Activated CD4-positive, alpha-beta T cell treated with anti-CD3 and anti-CD28 coated beads, Interleukin-2, amount 50 U/mL, for 1 hour (primary cell): ENCODE measurements around the gene TNIP1.

Source experiments
- DNase-seq: peaks from one replicate; pipeline ENCODE4 v3.0.0-alpha.2; 2020

The TNIP1 gene

GRCh38 chr5:151038412-151038745 is 42.5 kb downstream of the TNIP1 start:
- DNase-seq = no peak

GRCh38 chr5:151037561-151038411 is 43.0 kb downstream of the TNIP1 start:
- DNase-seq = no peak

DNA sequence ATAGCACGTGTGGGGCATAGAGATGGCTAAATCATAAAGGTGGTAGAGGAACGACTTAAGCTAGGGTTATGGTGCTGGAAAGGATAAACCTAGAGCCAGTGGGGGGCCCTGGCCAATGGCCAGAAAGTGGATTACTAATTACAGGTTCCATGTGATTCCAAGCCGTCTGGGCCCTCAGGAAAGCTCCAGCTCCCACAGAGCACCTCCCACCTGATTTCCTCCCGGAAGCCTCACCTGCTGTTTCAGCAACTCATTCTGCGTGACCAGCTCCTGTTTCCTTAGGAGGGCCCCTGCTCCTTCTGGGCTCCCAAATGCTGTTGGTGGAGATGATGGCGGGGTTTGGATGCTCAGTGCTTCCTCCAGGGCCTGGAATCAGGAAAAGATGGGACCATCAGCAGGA is 44.3 kb downstream of the TNIP1 start:
- DNase-seq = no peak

- no peak for DNase-seq
Measured at GRCh38 chr5:151034422-151035379, 46.1 kb downstream of the TNIP1 start.

DNA sequence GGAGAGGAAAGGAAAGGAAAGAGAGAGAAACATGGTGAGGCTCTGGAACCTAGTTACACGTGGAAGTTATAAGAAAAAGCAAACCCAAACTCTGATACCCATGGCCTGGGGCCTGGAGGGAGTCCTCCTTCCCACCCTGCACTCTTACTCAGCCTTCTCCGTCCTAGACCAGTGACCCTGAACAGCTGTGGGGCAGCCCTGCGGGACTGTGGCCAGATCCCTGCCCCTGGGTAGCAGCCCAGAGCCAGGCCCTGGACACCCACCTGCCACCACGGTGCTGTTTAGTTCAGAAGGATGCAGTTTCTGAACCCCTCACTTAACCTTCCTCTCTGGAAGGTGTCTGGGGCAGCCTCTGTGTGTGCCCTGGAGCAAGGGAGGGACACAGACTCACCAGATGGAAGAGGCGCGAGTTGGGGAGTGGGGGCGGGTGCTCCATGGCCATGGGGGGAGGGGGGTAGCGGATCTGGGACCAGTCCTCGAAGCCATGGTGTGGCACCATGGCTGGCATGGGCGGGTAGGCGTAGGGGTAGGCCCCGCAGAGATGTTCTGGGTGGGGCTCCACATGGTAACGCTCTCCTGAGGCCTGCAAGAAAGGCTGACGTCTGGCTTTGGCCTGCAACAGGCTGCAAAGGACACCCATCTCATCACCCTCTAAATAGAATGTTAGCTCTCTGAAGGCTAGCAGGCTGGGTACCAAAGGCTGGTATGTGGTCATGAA is 47.5 kb downstream of the TNIP1 start:
- no peak for DNase-seq

- no peak for DNase-seq
Measured at GRCh38 chr5:151031554-151031953, 49.3 kb downstream of the TNIP1 start.

GRCh38 chr5:151030379-151030778 is 50.5 kb downstream of the TNIP1 start:
- no peak for DNase-seq

DNA sequence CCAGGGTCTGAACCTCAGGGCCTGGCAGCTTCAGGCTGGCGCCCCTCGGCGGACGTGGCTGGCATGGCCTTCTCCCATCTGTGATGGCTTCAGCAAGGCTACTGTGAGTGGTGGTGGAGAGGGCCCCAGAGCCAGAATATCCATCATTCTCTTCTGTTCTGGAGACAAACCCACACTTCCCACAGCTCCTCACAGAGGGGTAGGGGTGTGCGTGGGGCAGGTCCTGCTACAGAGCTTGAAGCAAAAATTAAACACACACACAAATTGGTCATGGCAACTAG is 50.8 kb downstream of the TNIP1 start:
- DNase-seq = no peak

- no peak for DNase-seq
Measured at GRCh38 chr5:151029179-151030055, 51.4 kb downstream of the TNIP1 start.

- no peak for DNase-seq
Measured at GRCh38 chr5:151028717-151029116, 52.1 kb downstream of the TNIP1 start.

DNA sequence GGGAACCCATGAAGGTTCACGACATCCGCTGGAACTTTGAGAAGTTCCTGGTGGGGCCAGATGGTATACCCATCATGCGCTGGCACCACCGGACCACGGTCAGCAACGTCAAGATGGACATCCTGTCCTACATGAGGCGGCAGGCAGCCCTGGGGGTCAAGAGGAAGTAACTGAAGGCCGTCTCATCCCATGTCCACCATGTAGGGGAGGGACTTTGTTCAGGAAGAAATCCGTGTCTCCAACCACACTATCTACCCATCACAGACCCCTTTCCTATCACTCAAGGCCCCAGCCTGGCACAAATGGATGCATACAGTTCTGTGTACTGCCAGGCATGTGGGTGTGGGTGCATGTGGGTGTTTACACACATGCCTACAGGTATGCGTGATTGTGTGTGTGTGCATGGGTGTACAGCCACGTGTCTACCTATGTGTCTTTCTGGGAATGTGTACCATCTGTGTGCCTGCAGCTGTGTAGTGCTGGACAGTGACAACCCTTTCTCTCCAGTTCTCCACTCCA is 52.8 kb downstream of the TNIP1 start:
- DNase-seq = no peak

- no peak for DNase-seq
Measured at GRCh38 chr5:151026679-151027078, 54.2 kb downstream of the TNIP1 start.

DNA sequence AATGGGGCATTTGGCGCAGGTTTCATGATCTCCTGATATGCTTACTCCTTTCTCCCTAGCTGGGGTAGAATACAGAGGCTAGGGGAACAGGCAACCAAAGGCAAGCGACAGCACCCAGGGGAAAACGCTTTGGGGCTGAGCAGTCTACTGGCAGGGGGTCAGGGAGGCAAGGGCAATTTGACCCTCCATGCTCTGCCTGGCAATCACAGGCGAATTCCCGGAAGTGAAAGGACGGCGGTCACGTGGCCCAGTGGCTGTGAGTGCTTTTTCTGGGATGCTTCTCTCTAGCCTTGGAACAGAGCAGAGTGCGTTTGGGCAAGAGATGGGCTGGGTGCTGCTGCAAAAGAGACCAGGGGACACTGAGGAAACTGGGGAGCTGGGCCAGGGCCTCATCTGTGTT is 54.7 kb downstream of the TNIP1 start:
- DNase-seq = no peak

DNA sequence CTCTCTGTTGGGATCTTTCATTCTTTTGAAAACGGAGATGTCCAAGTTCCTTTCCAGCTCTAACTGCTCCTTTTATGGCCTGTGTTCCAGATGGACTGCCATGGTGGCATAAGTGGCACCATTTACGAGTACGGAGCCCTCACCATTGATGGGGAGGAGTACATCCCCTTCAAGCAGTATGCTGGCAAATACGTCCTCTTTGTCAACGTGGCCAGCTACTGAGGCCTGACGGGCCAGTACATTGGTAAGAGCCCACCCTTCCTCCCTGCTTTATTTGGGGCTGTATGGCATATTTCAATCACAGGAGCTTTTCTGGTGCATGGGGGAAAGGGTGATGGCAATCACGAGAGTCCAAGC is 55.6 kb downstream of the TNIP1 start:
- DNase-seq = no peak

DNA sequence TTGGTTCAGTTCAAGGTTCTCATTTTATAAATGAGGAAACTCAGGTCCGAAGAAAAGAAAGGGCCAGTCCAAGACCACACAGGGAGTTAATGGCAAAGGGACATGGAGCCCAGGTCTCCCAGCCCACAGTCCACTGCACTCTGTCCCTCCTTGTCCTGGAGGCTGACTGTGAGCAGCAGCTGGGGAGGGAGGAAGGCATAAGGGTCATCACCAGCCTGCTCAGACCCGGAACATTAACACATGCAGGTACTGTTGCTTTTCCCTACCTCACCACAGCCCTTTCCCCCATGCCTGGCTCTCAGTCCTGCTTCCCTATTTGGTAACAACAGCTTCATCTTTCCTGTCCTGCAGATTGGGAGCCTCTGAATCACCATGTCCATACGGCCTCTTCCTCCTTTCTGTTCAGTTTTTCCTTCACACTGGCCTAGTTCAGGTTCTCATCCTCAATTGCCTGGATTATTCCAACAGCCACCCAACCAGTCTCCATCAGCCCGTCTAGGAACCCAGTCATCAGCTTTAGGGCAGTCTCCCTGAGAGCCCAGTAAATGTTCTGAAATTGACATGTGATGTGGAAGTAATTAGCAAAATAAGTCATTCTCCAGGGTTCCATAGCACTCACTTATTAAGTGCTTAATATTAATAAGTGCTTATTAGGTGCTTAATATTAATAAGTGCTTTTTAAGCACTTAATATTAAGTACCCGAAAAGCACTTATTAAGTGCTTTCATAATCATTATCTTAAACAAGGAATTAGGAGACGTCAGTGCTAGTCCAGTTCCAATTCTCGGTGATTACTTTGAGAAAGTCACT is 56.2 kb downstream of the TNIP1 start:
- DNase-seq = no peak

DNA sequence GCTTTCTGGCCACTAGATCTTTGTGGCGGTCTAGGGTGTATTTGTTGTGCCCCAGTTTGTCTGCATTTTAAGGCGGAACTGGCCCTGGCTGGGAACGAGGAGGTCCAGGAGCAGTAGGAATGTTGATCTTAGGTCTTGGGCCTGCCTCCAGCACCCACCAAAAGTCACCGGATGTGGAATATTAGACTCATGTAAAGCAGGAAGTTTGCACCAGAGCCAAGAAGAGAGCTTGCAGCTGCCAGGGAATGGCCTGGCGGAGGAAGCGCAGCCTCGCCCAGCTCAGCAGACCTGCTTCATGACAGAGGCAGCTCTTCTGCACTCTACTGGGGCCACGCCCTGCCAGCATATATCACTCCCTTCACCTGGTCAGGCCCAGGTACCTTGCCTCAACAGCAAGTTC is 57.2 kb downstream of the TNIP1 start:
- no peak for DNase-seq

GRCh38 chr5:151023047-151023615 is 57.7 kb downstream of the TNIP1 start:
- DNase-seq = no peak

- no peak for DNase-seq
Measured at GRCh38 chr5:151022511-151023018, 58.3 kb downstream of the TNIP1 start.

DNA sequence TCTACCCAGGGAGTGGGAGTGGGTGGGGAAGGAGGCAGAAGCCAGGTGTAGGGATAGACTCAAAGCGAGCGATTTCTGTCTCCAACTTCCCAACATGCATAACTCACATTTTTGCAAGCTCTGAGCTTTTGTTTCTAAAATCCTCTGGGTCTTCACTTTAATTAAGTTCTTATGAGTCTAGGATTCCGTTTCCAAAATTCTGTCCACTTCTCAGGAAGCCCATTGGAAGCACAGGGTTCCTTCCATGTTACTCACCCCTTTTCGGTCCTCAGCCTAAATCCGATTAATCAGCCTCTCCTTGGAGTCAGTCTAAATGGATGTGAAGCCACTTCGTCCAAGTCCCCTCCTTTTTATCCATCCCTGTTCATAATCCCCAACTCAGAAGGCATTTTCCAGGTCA is 59.1 kb downstream of the TNIP1 start:
- DNase-seq = no peak

- no peak for DNase-seq
Measured at GRCh38 chr5:151020304-151021110, 60.3 kb downstream of the TNIP1 start, which contains the start of gene GPX3. TSS of gene GPX3 (plus strand) at chr5:151020591. CDS start at chr5:151020655, 64 bp downstream.
